K562 (cell line): Measurements from ENCODE around the gene VEZF1. TPM values are rescaled to one million over a fixed set of nuclear protein-coding genes. Genes with fewer than 3 reads are reported as not detected.

Source experiments
- ATAC-seq: fragments of 200-7000 bp; cut with Tn5 transposase; 3 replicates; pipeline ENCODE4 v1.9.1; 2020; ENCODE audit warnings: moderate library complexity
- BruUV-seq: library from RNA; stranded (reverse); fragments of 400-500 nt; replicated peaks from 2 replicates; lab custom pipeline; 2021; lab: Mats Ljungman, UMichigan
- CTCF ChIA-PET: fragments of 300-600 bp; formaldehyde crosslinking; extraction: SDS; loops from one replicate; lab custom pipeline; 2021; ENCODE audit warnings: low intra/inter-chr PET ratio; lab: Yijun Ruan, JAX
- POLR2A ChIA-PET: fragments of 300-600, 350-650 bp; sonication (Branson Sonifier 250); formaldehyde crosslinking; extraction: SDS; loops from one replicate; lab custom pipeline; 2021; ENCODE audit warnings: antibody characterized with exemption, inconsistent platforms; lab: Yijun Ruan, JAX
- DNase-seq, 4 experiments: peaks; one replicate each; pipeline versions ENCODE4 v3.0.0 to v3.0.0-alpha.2; 2011 to 2018; ENCODE audit warnings: low spot score in 3 of 4, mixed read lengths in 3 of 4; ENCODE audit errors: extremely low read depth in 1 of 4
- FAIRE-seq: peaks from 2 replicates; lab custom pipeline; 2011; peaks lifted over from hg19 to GRCh38; lab: Jason Lieb, UNC
- H2AFZ ChIP-seq: 2 replicates; pipeline ENCODE4 v1.6.0; 2011; ENCODE audit warnings: low read depth, low read length, control low read depth, inconsistent platforms
- H3K27ac ChIP-seq: fragments of 200-600 bp; 3 replicates; pipeline ENCODE4 v1.8.0; 2011; ENCODE audit warnings: low read depth, mild to moderate bottlenecking, control low read depth, inconsistent platforms, low read length, moderate library complexity, mixed read lengths; ENCODE audit errors: extremely low read depth
- H3K27me3 ChIP-seq, 2 experiments: fragments of 300-600 bp in 1 of 2; 2 replicates in 1 of 2; 3 replicates in 1 of 2; pipeline versions ENCODE4 v1.6.0 to v1.8.0; 2011; ENCODE audit warnings: inconsistent platforms in 2 of 2, low read length in 2 of 2, mild to moderate bottlenecking in 1 of 2, mixed read lengths in 1 of 2, moderate library complexity in 1 of 2; ENCODE audit not compliant: control insufficient read depth in 2 of 2, insufficient read depth in 2 of 2
- H3K36me3 ChIP-seq: fragments of 300-600 bp; 3 replicates; pipeline ENCODE4 v1.8.0; 2011; ENCODE audit warnings: mild to moderate bottlenecking, low read length, inconsistent platforms; ENCODE audit not compliant: control insufficient read depth, insufficient read depth
- H3K4me1 ChIP-seq, 2 experiments: fragments of 200-600 bp in 1 of 2; replicated peaks in 1 of 2; 2 replicates in 1 of 2; 3 replicates in 1 of 2; pipeline versions ENCODE4 v1.5.1 to v1.8.0; 2011; ENCODE audit warnings: inconsistent platforms in 2 of 2, low read length in 2 of 2, mild to moderate bottlenecking in 1 of 2, mixed read lengths in 1 of 2, moderate library complexity in 1 of 2; ENCODE audit not compliant: control insufficient read depth in 2 of 2, insufficient read depth in 2 of 2
- H3K4me2 ChIP-seq: 2 replicates; pipeline ENCODE4 v1.6.1; 2011; ENCODE audit warnings: low read length, control low read depth, inconsistent platforms, mixed read lengths; ENCODE audit not compliant: insufficient read depth
- H3K4me3 ChIP-seq: fragments of 200-600 bp; sonication (generic), shearing (Covaris generic); 2 replicates; pipeline ENCODE4 v1.5.1; 2016; ENCODE audit warnings: control low read depth, inconsistent platforms
- H3K79me2 ChIP-seq: fragments of 200-600 bp; 3 replicates; pipeline ENCODE4 v1.8.0; 2011; ENCODE audit warnings: low read length, inconsistent platforms; ENCODE audit not compliant: control insufficient read depth, insufficient read depth
- H3K9ac ChIP-seq, 2 experiments: 2 replicates each; pipeline versions ENCODE4 v1.6.0 to v1.6.1; 2011; ENCODE audit warnings: low read depth in 2 of 2, low read length in 2 of 2, control low read depth in 1 of 2, inconsistent platforms in 1 of 2, mild to moderate bottlenecking in 1 of 2, mixed read lengths in 1 of 2; ENCODE audit not compliant: insufficient read depth in 1 of 2
- H3K9me1 ChIP-seq: one replicate; pipeline ENCODE4 v1.6.0; 2011; ENCODE audit warnings: inconsistent platforms, mild to moderate bottlenecking, low read length, moderate library complexity; ENCODE audit not compliant: control insufficient read depth, insufficient read depth
- H3K9me3 ChIP-seq: replicated peaks from 2 replicates; pipeline ENCODE4 v1.5.1; 2011; ENCODE audit warnings: low read depth, low read length, inconsistent platforms; ENCODE audit not compliant: control insufficient read depth, insufficient read depth
- H4K20me1 ChIP-seq: replicated peaks from 2 replicates; pipeline ENCODE4 v1.6.1; 2011; ENCODE audit warnings: low read length, inconsistent platforms, mixed read lengths; ENCODE audit not compliant: control insufficient read depth, insufficient read depth
- FIP1L1 ChIP-seq: fragments of 200-400 bp; formaldehyde crosslinking; IDR thresholded peaks from 2 replicates; pipeline ENCODE4 v1.6.1; 2018; ENCODE audit warnings: mild to moderate bottlenecking, low read depth, low read length; ENCODE audit not compliant: poor library complexity, severe bottlenecking
- GATA2 ChIP-seq: sonication (generic); formaldehyde crosslinking; IDR thresholded peaks from 2 replicates; pipeline ENCODE4 v1.4.0; 2020; ENCODE audit warnings: mild to moderate bottlenecking, missing genetic modification reagents
- ILF3 ChIP-seq: fragments of 450-650 bp; IDR thresholded peaks from 2 replicates; pipeline ENCODE4 v1.6.1; 2018; ENCODE audit warnings: antibody characterized with exemption, mild to moderate bottlenecking, moderate library complexity, borderline replicate concordance
- MTA3 ChIP-seq: fragments of 450-650 bp; formaldehyde crosslinking; IDR thresholded peaks from 2 replicates; pipeline ENCODE4 v1.6.1; 2017; ENCODE audit warnings: mild to moderate bottlenecking, borderline replicate concordance
- NCOA1 ChIP-seq: fragments of 450-650 bp; IDR thresholded peaks from 2 replicates; pipeline ENCODE4 v1.6.1; 2016; ENCODE audit warnings: low read depth
- PTRF ChIP-seq: fragments of 450-650 bp; IDR thresholded peaks from 2 replicates; pipeline ENCODE4 v1.6.1; 2016; ENCODE audit warnings: mild to moderate bottlenecking, missing genetic modification characterization, missing compliant biosample characterization
- SRSF7 ChIP-seq: fragments of 200-400 bp; formaldehyde crosslinking; optimal IDR thresholded peaks from 2 replicates; pipeline ENCODE3; 2017; ENCODE audit warnings: mild to moderate bottlenecking, low read depth, low read length
- TSC22D4 ChIP-seq: fragments of 450-650 bp; IDR thresholded peaks from 2 replicates; pipeline ENCODE4 v1.6.1; 2016; ENCODE audit warnings: missing genetic modification characterization, missing biosample characterization, control low read depth
- ZNF507 ChIP-seq: conservative IDR thresholded peaks from 2 replicates; pipeline ENCODE4 v1.6.1; 2017; ENCODE audit warnings: missing genetic modification characterization, missing compliant biosample characterization
- WGBS: fragments of 100-300 bp; shearing (Covaris generic); methylation state at CpG from one replicate; pipeline ENCODE4 v1.1.6; 2016; ENCODE audit warnings: low coverage, mixed read lengths; ENCODE audit not compliant: insufficient coverage; ENCODE audit errors: missing lambda C conversion rate; 5-methylcytosine and 5-hydroxymethylcytosine counted together
- in situ Hi-C: fragments of 300-500 bp; cut with MboI; formaldehyde crosslinking; loops from 4 replicates; pipeline ENCODE4 v1.15.0; 2018; ENCODE audit warnings: inconsistent platforms, mixed read lengths
- intact Hi-C: fragments of 100-400 bp; cut with micrococcal nuclease; formaldehyde crosslinking; loops from 2 replicates; pipeline ENCODE4 v1.14.2; 2022
- polyA plus RNA-seq, 8 experiments: library from polyadenylated mRNA; depleted of rRNA in 4 of 8; stranded (reverse) in 5 of 8; unstranded in 3 of 8; fragments of >200 nt; fragmentation: Nextera tagmentation in 2 of 8; fragmentation: Illumina TruSeq in 1 of 8; extraction: Ambion mirVana in 2 of 8; extraction: Trizol in 1 of 8; gene quantifications; 2 replicates each; pipeline versions ENCODE4 v1.2.1 to v1.2.3, GENCODE V29; 2011 to 2014; ENCODE audit warnings: inconsistent platforms in 1 of 8, missing spikeins in 1 of 8
- total RNA-seq, 7 experiments: library from RNA; depleted of rRNA in 6 of 7; stranded (reverse); fragments of >200 nt in 6 of 7; fragmentation: Illumina TruSeq in 2 of 7; extraction: Trizol in 2 of 7; gene quantifications; 2 replicates each; pipeline versions ENCODE4 v1.2.1 to v1.2.3, GENCODE V29; 2011 to 2021; ENCODE audit warnings: low replicate concordance in 1 of 7
- TF ChIP-seq, protein P1 (sequence below): fragments of 250-450 bp; sonication (Bioruptor Pico); IDR thresholded peaks from 2 replicates; pipeline ENCODE4 v1.5.1; 2021; ENCODE audit warnings: mild to moderate bottlenecking
- TF ChIP-seq, protein P2 (sequence below): IDR thresholded peaks from 3 replicates; pipeline ENCODE4 v1.6.1; 2011; ENCODE audit warnings: borderline replicate concordance, mild to moderate bottlenecking; ENCODE audit not compliant: insufficient read length, insufficient read depth
- TF ChIP-seq, protein P3 (sequence below): fragments of 250-450 bp; sonication (Bioruptor Pico); IDR thresholded peaks from 2 replicates; pipeline ENCODE4 v1.5.0; 2021; ENCODE audit warnings: mild to moderate bottlenecking, borderline replicate concordance

VEZF1 gene
- total and polyA plus RNA-seq, 9 of the 15 experiments (the other 6 are each of a cell fraction or from before 2014, with no cell fraction given): 9.5 to 33.4 (median 22.1) TPM

GRCh38 chr17:57937492-57937891 lies 50.6 kb downstream of the VEZF1 start:
- no peak for DNase-seq
- TF ChIP-seq, protein P1, sequence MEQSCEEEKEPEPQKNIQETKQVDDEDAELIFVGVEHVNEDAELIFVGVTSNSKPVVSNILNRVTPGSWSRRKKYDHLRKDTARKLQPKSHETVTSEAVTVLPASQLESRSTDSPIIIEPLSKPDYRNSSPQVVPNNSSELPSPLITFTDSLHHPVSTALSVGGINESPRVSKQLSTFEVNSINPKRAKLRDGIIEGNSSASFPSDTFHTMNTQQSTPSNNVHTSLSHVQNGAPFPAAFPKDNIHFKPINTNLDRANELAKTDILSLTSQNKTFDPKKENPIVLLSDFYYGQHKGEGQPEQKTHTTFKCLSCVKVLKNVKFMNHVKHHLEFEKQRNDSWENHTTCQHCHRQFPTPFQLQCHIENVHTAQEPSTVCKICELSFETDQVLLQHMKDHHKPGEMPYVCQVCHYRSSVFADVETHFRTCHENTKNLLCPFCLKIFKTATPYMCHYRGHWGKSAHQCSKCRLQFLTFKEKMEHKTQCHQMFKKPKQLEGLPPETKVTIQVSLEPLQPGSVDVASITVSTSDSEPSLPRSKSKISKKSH (CRISPR knock-in tag): no peak
- TF ChIP-seq MTA3 (no peak), FIP1L1 (no peak), ILF3 (no peak), SRSF7 (no peak), TSC22D4 (tag) (no peak), ZNF507 (no peak), PTRF (tag) (no peak), GATA2 (CRISPR knock-in tag) (no peak), NCOA1 (no peak)
- TF ChIP-seq, protein P2, sequence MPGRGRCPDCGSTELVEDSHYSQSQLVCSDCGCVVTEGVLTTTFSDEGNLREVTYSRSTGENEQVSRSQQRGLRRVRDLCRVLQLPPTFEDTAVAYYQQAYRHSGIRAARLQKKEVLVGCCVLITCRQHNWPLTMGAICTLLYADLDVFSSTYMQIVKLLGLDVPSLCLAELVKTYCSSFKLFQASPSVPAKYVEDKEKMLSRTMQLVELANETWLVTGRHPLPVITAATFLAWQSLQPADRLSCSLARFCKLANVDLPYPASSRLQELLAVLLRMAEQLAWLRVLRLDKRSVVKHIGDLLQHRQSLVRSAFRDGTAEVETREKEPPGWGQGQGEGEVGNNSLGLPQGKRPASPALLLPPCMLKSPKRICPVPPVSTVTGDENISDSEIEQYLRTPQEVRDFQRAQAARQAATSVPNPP: no peak
- TF ChIP-seq, protein P3, sequence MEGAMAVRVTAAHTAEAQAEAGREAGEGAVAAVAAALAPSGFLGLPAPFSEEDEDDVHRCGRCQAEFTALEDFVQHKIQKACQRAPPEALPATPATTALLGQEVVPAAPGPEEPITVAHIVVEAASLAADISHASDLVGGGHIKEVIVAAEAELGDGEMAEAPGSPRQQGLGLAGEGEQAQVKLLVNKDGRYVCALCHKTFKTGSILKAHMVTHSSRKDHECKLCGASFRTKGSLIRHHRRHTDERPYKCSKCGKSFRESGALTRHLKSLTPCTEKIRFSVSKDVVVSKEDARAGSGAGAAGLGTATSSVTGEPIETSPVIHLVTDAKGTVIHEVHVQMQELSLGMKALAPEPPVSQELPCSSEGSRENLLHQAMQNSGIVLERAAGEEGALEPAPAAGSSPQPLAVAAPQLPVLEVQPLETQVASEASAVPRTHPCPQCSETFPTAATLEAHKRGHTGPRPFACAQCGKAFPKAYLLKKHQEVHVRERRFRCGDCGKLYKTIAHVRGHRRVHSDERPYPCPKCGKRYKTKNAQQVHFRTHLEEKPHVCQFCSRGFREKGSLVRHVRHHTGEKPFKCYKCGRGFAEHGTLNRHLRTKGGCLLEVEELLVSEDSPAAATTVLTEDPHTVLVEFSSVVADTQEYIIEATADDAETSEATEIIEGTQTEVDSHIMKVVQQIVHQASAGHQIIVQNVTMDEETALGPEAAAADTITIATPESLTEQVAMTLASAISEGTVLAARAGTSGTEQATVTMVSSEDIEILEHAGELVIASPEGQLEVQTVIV (CRISPR knock-in tag): no peak
- H3K9me3 ChIP-seq: no peaks in the 10 kb centered on the region
- intact Hi-C loops: no loop called here
- POLR2A ChIA-PET: no interaction called here
- H3K27ac ChIP-seq: no peak overlapping the region
- H3K27me3 ChIP-seq: peaks cover 28 to 47% of the 10 kb centered on the region in 2 experiments
- no peaks in the 10 kb centered on the region for H3K79me2 ChIP-seq
- H3K4me1 ChIP-seq: peaks cover 0 to 8% of the 10 kb centered on the region in 2 experiments; a peak in 3 of 5 replicates
- 13% methylated on average over 2 of the region's 2 CpGs for WGBS
- H3K4me3 ChIP-seq: no peak overlapping the region
- no peak overlapping the region for H3K9ac ChIP-seq
- ATAC-seq: no peak
- H3K4me2 ChIP-seq: no peak overlapping the region
- FAIRE-seq: no peak
- H3K36me3 ChIP-seq: no peaks in the 10 kb centered on the region
- H3K9me1 ChIP-seq: peaks cover 2% of the 10 kb centered on the region
- CTCF ChIA-PET: no interaction called here
- no TSS peak for BruUV-seq
- H2AFZ ChIP-seq: no peak overlapping the region
- peaks cover 3% of the 10 kb centered on the region; the same call in 1 of the 2 replicates for H4K20me1 ChIP-seq
- in situ Hi-C loops: no loop called here
